Activated CD4-positive, CD25-positive, alpha-beta regulatory T cell (primary cell): Measurements from ENCODE around the gene RAB11FIP2.

Experiments used
- DNase-seq, 4 experiments: peaks; one replicate each; lab custom pipeline; 2025; lab: John Stamatoyannopoulos, UW

The RAB11FIP2 gene

DNA sequence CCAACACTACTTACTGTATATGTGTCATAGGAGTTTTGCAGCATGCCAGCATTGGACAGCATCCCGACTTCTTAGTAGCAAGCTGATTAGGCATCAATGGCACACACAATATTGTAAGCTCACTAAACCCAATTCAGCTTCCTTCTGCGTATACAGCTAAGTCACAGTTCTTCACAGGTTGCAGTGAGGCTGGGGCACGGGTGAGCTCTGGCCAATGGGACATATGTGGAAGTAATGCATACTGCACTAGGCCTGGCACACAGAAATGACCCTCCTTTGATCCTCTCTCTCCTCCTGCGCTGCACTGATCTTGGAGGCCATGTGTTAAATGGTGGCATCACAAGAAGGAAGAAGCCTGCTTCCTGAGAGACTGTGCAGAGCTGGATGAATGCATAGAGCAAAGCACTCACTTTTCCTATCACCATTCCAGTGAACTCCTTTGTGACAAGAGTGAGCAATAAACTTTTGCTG is 11.9 kb downstream of the RAB11FIP2 start:
- DNase-seq = no peak

DNA sequence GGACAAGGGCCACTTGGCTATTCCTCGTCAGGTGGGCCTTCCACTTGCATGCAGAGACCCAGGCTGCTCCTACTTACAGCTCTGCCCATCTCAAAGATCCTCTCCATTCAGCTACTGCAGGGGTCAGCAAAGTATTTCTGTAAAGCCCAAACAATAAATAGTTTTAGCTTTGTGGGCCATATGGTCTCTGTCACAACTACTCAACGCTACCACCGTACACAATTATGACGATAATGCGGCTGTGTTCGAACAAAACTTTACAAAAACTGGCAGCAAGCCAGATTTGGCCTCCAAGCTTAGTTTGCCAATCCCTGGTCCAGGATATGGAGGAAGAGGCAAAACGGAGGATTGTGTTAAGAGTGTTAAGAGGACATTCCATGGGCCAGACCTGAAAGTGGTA is 12.8 kb downstream of the RAB11FIP2 start:
- DNase-seq = no peak

DNA sequence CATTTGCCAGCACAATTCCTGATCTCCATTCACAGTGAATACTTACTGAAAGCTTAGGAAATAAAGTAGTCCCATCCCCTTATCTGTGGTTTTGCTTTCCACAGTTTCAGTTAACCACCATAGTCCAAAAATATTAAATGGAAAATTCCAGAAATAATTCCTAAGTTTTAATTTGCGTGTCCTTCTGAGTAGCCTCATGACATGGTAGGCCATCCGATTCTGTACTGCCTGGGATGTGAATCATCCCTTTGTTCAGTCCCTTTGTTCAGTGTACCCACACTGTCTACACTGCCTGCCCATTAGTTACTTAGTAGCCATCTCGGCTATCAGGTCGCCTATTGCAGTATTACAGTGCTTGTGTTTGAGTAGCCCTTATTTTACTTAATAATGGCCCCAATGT is 14.2 kb downstream of the RAB11FIP2 start:
- DNase-seq = no peak

DNA sequence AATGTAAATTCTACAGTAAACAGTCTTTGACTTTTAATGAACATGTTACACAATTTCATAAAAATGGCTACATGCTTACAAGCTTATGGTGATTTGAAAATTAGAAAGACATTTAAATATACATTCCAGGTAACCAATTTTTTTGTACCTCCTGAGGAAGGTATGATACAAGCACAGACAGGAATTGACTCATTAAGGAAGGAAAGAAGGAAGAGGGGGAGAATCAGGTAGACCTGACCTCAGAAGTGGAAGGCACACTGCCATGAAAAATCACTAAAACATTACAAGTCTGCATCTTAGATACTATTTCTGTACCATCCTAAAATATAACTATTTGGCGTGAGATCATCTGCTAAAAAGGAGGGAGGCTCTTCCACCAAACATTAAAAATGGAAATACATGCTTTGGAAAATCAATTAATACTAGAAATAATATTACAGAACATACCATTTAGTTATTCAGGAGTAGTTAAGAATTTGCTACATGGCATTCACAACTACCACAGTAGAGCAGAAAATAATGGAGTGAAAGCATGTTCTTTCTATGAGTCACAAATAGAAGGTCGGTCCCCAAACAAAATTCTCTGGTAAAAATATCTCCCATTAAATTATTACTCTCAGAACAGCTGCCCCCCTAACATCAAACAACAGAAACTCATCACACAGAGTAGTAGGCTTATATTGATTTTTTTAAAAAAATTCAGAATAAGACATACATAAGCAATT is 15.2 kb downstream of the RAB11FIP2 start:
- no peak for DNase-seq

DNA sequence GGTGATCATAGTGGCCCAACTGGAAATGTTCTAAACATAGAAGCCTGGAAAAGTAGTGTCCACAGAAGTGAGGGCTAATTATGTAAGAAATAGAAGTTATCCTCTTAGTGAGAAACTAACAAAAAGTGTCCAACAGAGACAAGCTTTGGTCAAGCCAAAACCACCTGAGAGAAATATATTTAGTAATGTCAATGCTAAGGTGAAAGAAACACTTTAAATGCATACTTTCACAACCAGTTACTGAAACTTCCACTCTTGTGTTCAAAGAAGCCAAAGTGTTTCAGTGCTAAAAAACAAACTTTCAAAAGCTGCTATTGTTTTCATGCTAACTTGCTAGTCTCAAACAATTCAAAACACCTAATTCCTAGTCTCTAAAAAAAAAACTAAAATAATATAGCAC is 18.1 kb downstream of the RAB11FIP2 start:
- DNase-seq = no peak

DNA sequence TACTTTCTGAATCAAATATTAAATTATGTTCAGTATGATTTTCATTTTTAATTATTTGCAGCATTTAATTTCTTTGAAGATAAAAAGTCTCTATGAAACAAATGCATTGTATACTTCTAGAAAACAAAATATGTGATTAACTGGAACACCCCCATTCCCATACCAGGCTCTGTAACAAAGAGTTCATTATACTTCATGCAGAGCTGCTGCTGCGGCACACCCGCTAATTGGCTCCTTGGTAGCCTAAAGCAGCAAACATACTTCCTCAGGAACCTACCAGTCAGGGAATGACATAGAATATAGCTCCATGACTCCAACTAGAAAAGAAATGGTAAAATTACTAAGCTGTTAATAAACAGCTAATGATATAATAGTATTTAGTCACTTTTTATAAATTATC is 19.3 kb downstream of the RAB11FIP2 start:
- DNase-seq = no peak

DNA sequence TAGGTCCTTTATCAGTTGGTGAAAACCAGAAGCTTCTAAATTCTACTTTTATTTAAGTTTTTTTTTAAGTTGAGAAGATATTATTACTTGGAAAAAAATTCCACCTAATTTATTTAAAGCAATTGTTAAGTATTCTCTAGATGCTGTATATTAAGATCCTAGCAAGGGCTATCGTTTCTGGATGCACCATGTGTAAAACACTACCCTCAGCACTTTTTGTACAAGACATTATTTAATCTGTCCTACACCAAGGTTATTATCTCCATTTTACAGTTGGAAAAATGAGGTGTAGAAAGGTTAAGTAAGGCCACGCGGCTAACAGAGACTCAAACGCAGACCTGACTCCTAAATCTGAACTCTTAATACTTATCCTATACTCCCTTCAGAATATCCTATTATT is 19.8 kb downstream of the RAB11FIP2 start:
- DNase-seq = no peak

DNA sequence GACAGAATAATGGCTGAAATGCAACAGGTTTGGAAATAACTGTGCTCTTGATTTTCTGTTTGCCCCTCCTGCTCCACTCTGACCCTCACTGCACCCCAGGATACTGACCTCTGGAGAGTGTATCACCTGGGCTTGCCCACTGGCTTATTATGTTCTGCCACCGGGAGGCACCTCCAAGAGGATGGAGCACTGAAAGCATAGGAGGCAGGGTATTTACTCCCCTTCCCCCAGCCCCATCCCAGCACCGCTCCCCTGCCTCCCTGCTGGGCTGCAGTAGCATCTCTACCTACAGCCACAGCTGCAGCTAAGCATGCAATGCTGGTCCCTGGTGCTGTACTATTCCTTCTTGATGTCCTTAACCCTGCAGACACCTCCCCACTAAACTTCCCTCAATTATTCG is 26.4 kb downstream of the RAB11FIP2 start:
- DNase-seq = no peak

DNA sequence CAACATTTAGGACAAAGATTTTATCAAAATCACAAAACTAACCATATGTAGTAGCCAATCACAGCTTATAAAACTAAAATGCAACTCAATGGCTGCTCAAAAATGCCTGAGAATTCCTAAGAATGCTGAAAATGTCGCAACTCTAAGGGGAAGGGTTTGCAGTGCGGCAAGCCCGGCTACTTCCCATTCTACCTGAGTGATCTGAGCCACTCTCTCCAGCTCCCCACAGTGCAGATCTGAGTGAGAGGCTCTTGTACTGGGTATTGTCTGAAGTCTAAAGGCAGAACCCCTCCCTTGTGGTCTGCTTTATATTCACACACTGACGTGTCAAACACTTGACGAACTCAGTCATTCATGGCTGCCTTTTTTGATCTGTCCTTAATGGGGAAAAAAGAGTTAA is 28.9 kb downstream of the RAB11FIP2 start:
- no peak for DNase-seq

DNA sequence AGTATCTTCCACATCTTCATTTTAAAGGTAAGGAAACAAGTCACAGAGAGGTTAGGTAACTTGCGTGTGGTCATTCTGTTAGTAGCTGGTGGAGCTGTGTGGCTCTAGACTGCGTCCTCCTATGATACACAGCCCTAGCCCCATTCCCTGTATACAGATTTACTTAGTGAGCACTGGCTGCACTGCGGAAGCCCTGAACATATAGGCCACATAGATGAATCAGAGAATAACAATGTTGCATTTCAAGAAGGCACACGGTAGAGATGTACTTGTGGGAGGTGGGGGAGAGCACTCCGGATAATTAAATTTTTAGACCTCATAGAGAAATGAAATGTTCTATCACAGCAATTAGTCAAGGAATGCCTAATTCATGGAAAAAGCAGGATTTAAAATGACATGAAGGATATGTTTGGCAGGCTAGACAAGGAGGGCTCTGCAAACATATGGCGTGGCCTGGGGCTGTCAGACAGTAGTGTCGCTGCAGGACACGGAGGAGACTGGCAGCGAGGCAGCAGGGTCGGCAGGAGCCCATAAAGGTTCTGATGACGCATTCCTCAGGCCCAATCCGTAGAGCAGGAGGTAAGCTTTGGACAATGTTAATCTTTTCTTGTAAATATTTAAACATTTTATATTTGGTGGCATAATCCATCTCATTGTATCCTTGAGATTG is 29.5 kb downstream of the RAB11FIP2 start:
- DNase-seq = no peak

DNA sequence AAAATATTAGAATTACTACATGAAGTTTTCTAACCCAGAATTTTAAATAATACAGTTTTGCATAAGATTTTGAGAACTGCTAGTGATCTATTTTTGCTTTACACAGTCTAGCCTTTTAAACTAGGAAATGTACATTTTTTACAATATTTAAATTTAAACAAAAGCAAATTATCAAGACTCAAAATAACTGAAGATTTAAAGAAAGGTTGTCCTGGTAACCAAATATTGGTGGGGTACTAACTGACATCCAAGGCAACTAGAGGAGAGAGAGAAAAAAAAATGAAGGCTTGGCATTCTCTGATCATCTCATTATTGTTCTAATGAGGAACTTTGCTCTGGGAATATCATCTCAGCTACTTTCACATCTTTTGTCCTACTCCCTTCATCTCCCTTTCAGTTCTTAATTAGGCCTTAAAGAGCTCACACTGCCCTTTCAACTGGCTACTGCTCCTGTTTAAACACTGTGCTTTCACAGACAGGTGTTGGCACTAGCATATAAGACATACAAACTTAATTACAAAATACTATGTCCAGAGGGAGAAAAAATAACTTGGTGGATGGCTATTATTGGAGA is 33.7 kb downstream of the RAB11FIP2 start:
- no peak for DNase-seq

DNA sequence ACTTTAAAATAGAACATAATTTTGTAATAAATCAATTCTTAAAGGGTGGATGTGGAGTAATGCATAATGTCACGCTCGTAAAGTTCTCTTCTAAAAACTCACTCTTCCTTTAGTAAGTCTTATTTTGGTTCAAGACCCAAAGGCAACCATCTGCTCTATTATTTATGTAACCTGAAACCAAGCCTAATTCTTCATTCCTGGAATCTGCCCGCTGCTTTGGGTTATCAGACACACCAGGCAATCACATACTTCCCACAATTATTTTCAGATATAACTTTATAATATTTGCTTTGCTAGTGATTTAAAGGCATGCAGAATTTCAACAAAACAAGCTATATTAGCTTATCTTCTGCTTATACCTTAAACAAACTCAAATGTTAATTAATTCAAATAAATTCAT is 39.0 kb downstream of the RAB11FIP2 start:
- no peak for DNase-seq

DNA sequence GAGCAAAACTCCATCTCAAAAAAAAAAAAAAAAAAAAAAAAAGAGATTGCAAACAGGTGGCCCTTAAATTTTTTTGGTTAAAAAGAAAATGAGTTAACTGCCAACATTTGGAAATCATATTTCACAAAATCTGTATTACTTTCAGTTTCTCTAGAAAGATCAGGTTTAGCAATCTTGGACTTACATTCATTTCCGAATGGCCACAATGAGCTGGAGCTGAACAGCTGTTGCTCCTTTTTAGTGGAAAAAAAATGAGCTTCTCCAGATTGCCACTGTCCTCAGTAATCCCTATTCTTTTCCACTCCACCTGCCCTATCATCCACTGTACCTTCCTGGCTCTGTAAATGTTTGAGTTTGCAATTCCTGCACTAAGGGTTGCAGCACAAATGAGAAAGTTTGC is 43.6 kb downstream of the RAB11FIP2 start:
- no peak for DNase-seq

DNA sequence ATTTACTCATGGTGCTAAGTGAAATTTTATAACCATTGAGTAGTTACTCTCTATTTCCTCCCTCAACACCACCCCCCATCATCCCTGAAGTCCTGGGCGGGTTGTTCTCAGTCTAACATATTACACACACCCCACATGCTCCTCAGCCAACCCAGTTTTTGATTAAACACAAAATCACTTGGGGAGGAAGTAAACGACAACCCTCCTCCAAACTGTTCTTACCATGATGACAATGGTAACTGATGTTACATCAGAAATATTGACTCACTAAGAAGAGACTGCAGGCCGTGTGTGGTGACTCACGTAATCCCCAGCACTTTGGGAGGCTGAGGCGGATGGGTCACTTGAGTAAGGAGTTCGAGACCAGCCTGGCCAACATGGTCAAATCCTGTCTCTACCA is 44.2 kb downstream of the RAB11FIP2 start:
- no peak for DNase-seq

DNA sequence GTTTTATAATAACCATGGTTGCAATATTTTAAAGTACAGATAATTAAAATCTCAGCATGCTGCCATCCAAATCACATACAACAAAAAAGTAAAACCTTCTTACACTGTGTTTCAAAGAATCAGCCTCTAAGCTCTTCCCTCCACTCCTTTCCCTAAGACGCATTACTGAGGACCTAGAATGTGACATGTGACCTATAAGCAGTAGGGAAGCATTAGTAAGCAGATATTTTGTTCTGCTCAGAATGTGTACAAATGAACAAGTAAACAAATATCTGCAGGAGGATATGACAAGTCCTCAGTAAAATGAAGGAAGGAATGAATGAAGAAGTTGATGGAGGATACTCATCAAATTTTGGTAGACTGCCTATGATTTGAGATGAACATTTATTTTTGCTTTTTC is 49.1 kb downstream of the RAB11FIP2 start:
- DNase-seq = no peak

DNA sequence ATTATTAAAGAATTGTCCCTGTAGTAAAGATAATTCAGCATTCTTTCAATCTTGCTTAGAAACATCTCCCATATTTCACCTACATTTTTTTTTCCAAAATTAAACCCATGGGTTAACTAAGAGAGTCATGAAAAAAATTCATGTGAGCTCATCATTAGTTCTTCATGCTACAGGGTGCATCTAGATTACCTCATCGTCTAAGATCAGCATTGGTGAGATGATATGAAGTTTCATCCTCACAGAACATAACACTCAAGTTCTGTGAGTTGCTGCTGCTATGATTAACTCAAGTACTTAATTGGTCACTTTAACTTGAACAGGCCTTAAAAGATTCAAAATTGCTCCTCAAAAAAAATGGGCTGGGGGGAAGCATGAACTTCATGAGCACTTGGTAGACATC is 50.0 kb downstream of the RAB11FIP2 start:
- no peak for DNase-seq

DNA sequence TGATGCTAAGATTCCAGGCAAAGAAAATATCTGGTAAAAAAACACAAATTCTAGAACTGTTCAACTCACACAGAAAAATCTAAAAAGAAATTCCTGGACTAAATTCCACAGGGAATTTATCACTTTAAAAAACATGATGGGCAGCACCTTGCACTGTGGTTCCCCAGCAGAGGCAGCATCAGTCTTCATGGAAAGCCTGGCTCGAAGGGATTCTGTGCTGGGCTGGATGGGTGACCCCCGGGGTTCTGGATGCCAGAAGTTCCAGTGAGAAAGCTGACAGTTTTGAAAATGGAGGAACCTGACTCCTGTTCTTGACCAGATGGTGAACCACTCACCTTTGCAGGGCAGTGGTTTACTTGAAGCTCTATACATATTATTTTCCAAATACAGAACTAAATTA is 52.0 kb downstream of the RAB11FIP2 start:
- no peak for DNase-seq

DNA sequence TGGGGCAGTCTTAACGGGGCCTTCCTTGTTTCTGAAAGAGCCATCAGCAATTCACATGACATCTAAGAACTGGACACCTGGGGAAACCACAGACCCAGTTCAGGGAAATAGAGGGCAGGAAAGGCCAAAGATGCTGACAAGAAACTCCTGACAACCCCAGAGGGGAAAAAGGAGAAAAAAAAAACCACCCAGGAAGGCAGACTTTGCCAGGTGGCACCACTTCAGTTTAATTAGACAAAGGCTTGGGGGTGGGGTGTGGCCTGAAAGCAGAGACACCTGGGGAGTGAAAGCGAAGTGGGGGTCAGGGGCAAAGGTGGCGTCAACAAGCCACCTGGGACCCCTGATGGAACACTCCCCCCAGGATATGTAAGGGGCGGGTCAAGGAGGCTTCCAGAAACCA is 53.6 kb downstream of the RAB11FIP2 start:
- no peak for DNase-seq

DNA sequence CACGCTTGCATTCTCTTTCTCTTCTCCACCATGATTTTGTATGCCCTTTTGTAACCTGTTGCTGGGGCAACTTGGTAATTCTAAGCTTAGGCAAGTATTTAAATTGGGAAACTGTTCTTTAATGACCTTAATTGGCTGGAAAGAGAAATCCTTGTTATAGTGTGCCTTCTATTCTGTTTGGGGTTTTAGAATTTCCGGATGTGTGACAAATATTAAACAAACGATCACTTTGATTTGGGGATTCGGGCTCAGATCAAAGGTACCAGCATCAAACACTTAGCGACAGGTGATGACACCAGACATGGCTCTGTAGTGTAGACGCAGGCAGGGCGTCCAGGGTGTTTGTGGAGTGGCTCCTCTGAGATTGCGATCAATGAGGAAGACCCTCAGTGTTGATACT is 55.0 kb downstream of the RAB11FIP2 start:
- DNase-seq = no peak

DNA sequence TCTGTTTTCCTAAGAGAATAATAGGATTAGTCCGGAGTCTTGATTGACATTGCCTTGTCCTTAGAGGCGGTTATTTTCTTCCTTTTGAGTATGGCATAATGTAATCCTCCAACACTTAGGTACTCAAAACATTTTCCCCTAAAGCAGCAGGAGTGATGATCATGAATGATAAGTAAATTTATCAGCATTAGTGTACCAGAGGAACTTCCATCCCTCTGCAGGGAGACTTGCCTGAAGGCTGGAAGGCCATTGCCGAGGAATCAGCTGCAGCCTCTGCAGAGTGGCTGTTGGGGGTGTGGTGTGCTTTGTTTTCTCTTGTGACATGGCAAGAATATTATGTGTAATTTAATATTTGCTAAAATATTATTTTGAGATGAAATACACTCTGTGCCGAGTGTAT is 56.8 kb downstream of the RAB11FIP2 start:
- DNase-seq = no peak

DNA sequence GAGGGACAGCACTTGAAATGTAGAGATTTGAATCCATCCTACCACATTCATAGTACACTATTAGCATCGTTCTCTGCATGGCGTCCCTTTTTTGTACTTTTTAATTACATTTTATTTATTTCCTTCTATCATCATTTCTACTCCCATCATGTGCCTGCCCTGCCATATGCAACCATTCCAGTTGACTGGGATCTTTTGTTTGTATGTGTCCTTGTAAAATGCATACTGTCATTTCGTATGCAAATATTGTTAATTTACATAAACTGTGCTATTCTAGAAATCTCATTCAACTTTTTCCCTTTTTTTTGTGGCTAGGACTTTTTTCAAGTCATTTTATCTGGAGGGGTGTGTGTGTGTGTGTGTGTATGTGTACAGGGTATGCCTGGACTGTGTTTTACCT is 57.9 kb downstream of the RAB11FIP2 start:
- DNase-seq = no peak

DNA sequence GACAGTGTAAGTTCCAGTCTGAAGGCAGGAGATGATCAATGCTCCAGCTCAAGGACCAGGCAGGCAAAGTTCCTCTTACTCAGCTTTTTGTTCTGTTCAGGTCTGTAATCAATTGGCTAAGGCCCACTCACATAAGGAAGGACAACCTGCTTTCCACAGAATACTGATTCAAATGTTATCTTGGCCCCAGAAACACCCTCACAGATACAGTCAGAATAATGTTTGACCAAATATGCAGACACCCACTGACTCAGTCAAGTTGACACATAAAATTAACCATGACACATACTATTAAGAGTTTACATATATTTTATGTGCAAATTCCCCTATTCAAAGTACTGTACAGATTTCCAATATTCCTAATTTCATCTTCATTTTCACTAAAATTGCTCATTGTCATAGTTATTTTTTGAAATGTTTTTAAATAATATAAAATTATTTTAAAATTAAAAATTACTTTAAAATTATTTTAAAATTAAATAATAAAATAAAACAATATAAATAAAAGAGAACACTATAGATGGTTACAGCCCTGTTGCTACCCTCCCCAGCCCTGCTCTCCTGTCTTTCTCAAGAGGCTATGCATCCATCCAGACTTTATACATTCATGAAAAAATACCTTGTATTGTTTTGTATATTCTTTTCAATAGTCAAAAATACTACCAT is 59.4 kb downstream of the RAB11FIP2 start:
- DNase-seq = no peak

DNA sequence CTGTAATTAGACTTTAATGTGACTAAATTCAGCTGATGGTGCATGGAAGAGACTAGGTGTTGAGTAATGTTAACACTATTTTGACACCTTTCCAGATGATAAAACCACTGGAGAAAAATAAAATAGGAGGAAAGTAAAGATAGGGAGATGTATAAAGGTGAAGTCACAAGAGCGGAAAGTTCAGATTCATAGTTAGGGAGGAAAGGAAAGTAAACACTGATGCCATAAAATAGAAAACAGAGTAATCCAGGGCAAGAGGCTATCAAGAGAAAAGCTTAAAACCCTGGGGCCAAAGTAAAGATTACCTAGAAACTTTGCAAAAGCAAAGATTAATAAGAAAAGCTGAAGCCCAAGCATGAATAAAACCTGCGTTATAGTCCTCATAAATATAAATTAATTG is 62.8 kb downstream of the RAB11FIP2 start:
- DNase-seq = no peak
